Vagina (tissue), 2 donors: ENCODE measurements around the gene CFAP61. TPM values are rescaled to one million over a fixed set of nuclear protein-coding genes. Genes with fewer than 3 reads are reported as not detected.

Experiments
- DNase-seq, 2 donors: peaks; one replicate each; pipeline ENCODE4 v3.0.0-alpha.2; 2017; ENCODE audit errors: extremely low spot score in 2 of 2
- H3K27ac ChIP-seq: fragments of 200-600 bp; sonication (generic); one replicate; pipeline ENCODE4 v1.5.1; 2019
- H3K27me3 ChIP-seq: fragments of 200-600 bp; sonication (generic); one replicate; pipeline ENCODE4 v1.5.1; 2019
- H3K36me3 ChIP-seq, 2 donors: fragments of 200-600 bp; sonication (generic); one replicate each; pipeline ENCODE4 v1.5.1; 2017 to 2019
- H3K4me1 ChIP-seq: fragments of 200-600 bp; sonication (generic); one replicate; pipeline ENCODE4 v1.5.1; 2019
- H3K4me3 ChIP-seq, 2 donors: fragments of 200-600 bp; sonication (generic); 1 replicate in 1 of 2; 2 replicates in 1 of 2; pipeline ENCODE4 v1.5.1; 2016 to 2019
- H3K9me3 ChIP-seq: fragments of 200-600 bp; sonication (generic); one replicate; pipeline ENCODE4 v1.5.1; 2019
- POLR2A ChIP-seq, 2 donors: fragments of 450-650 bp; IDR thresholded peaks; one replicate each; pipeline ENCODE4 v1.6.1; 2017; ENCODE audit warnings: antibody characterized with exemption in 2 of 2, mild to moderate bottlenecking in 2 of 2, moderate library complexity in 2 of 2
- POLR2AphosphoS5 ChIP-seq, 2 donors: sonication (generic); formaldehyde crosslinking; IDR thresholded peaks; one replicate each; pipeline ENCODE4 v1.9.0; 2017; ENCODE audit warnings: antibody characterized with exemption in 2 of 2, mild to moderate bottlenecking in 2 of 2, low read depth in 1 of 2; ENCODE audit not compliant: insufficient read depth in 1 of 2
- intact Hi-C: fragments of 100-400 bp; cut with DNase I; formaldehyde crosslinking; loops from one replicate; pipeline ENCODE4 v1.15.1; 2023
- total RNA-seq: library from RNA; depleted of rRNA; stranded (reverse); fragments of >200 nt; gene quantifications from one replicate; pipeline ENCODE4 v1.2.3, GENCODE V29; 2016
- TF ChIP-seq, protein P1 (sequence below), 3 experiments: fragments of 450-650 bp in 2 of 3; fragments of 200-600 bp in 1 of 3; sonication (generic) in 1 of 3; IDR thresholded peaks; one replicate each; pipeline ENCODE4 v1.5.1; 2017 to 2019; ENCODE audit warnings: antibody characterized with exemption in 3 of 3, mild to moderate bottlenecking in 2 of 3, moderate library complexity in 2 of 3

Gene CFAP61
- total RNA-seq, 1 donor from 2014 or later = 1.5 TPM

GRCh38 chr20:20253039-20253743 lies 200.9 kb downstream of the CFAP61 start:
- Histone ChIP-seq H3K27me3 (no peaks in the 10 kb centered on the region), H3K4me1 (no peaks in the 10 kb centered on the region), H3K9me3 (no peaks in the 10 kb centered on the region), H3K27ac (no peak overlapping the region), H3K36me3 (no peaks in the 10 kb centered on the region), H3K4me3 (no peak overlapping the region)
- intact Hi-C loops = no loop called here
- TF ChIP-seq POLR2AphosphoS5 (IDR thresholded peaks at IDR 0.05; ENCODE audit: insufficient read depth in 1 of 2, low read depth in 1 of 2) = no peak
- TF ChIP-seq POLR2A (IDR thresholded peaks at IDR 0.05) = no peak
- TF ChIP-seq, protein P1, sequence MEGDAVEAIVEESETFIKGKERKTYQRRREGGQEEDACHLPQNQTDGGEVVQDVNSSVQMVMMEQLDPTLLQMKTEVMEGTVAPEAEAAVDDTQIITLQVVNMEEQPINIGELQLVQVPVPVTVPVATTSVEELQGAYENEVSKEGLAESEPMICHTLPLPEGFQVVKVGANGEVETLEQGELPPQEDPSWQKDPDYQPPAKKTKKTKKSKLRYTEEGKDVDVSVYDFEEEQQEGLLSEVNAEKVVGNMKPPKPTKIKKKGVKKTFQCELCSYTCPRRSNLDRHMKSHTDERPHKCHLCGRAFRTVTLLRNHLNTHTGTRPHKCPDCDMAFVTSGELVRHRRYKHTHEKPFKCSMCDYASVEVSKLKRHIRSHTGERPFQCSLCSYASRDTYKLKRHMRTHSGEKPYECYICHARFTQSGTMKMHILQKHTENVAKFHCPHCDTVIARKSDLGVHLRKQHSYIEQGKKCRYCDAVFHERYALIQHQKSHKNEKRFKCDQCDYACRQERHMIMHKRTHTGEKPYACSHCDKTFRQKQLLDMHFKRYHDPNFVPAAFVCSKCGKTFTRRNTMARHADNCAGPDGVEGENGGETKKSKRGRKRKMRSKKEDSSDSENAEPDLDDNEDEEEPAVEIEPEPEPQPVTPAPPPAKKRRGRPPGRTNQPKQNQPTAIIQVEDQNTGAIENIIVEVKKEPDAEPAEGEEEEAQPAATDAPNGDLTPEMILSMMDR (IDR thresholded peaks at IDR 0.05) = no peak
- no peak for DNase-seq

DNA sequence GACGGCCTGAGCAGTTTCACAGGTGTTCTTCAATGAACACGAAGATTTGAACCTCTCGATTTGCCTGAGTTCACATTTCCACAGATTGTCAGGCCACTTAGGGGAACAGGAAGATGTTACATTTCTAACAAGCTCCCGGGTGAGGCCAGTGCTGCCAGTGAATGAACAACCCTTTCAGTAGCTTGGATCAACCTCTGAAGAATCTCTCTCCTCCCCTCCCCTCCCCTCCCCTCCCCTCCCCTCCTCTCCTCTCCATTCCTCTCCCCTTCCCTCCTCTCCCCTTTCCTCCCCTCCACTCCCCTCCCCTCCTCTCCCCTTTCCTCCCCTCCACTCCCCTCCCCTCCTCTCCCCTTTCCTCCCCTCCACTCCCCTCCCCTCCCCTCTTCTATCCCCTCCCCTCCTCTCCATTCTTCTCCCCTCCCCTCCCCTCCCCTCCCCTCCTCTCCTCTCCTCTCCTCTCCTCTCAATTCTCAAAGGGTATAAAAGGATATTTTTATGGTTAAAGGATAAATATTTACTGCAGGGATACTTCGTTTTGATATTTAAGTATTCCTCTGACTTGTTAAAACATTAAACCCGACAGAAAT lies 201.5 kb downstream of the CFAP61 start:
- TF ChIP-seq POLR2AphosphoS5 (IDR thresholded peaks at IDR 0.05; ENCODE audit: insufficient read depth in 1 of 2, low read depth in 1 of 2) (no peak), POLR2A (IDR thresholded peaks at IDR 0.05) (no peak)
- TF ChIP-seq, protein P1 (IDR thresholded peaks at IDR 0.05) = no peak
- Histone ChIP-seq H3K4me1 (no peaks in the 10 kb centered on the region), H3K4me3 (no peak overlapping the region), H3K27me3 (no peaks in the 10 kb centered on the region), H3K36me3 (no peaks in the 10 kb centered on the region), H3K27ac (no peak overlapping the region), H3K9me3 (no peaks in the 10 kb centered on the region)
- DNase-seq = no peak
- intact Hi-C loops = no loop called here

- DNase-seq = no peak
- Histone ChIP-seq H3K27ac (no peak overlapping the region), H3K9me3 (no peaks in the 10 kb centered on the region), H3K36me3 (no peaks in the 10 kb centered on the region), H3K4me1 (no peaks in the 10 kb centered on the region), H3K4me3 (no peak overlapping the region), H3K27me3 (no peaks in the 10 kb centered on the region)
- intact Hi-C loops = no loop called here
- TF ChIP-seq, protein P1 (IDR thresholded peaks at IDR 0.05) = no peak
- TF ChIP-seq POLR2A (IDR thresholded peaks at IDR 0.05) = no peak
- no peak for TF ChIP-seq POLR2AphosphoS5 (IDR thresholded peaks at IDR 0.05; ENCODE audit: insufficient read depth in 1 of 2, low read depth in 1 of 2)
Measured at GRCh38 chr20:20255099-20255498, 202.8 kb downstream of the CFAP61 start.

DNA sequence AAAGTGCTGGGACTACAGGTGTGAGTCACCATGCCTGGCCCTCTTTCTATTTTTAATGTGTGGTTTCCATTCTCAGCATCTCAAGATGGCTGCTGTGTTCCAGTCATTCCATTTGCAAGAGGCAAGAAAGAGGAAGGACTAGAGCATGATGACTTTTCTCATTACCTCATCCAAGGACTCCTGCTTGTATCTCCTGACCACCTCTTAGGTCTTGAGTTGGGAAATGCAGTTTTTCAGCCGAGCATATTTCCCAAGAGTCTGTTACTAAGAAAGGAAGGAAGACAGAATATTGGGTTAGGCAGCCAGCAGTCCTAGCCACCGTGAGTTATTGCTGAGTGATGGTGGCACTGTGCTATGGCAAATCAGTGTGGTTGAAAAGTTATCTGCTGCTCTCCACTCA lies 207.2 kb downstream of the CFAP61 start:
- Histone ChIP-seq H3K36me3 (no peaks in the 10 kb centered on the region), H3K27me3 (no peaks in the 10 kb centered on the region), H3K4me1 (no peaks in the 10 kb centered on the region), H3K9me3 (no peaks in the 10 kb centered on the region), H3K4me3 (no peak overlapping the region), H3K27ac (no peak overlapping the region)
- no peak for TF ChIP-seq POLR2AphosphoS5 (IDR thresholded peaks at IDR 0.05; ENCODE audit: insufficient read depth in 1 of 2, low read depth in 1 of 2)
- TF ChIP-seq, protein P1 (IDR thresholded peaks at IDR 0.05) = no peak
- no peak for TF ChIP-seq POLR2A (IDR thresholded peaks at IDR 0.05)
- DNase-seq = no peak
- intact Hi-C loops = no loop called here

- Histone ChIP-seq H3K4me1 (no peaks in the 10 kb centered on the region), H3K4me3 (no peak overlapping the region), H3K9me3 (no peaks in the 10 kb centered on the region), H3K27ac (no peak overlapping the region), H3K27me3 (no peaks in the 10 kb centered on the region), H3K36me3 (no peaks in the 10 kb centered on the region)
- intact Hi-C loops = no loop called here
- DNase-seq = no peak
- no peak for TF ChIP-seq POLR2AphosphoS5 (IDR thresholded peaks at IDR 0.05; ENCODE audit: insufficient read depth in 1 of 2, low read depth in 1 of 2)
- TF ChIP-seq, protein P1 (IDR thresholded peaks at IDR 0.05) = no peak
- TF ChIP-seq POLR2A (IDR thresholded peaks at IDR 0.05) = no peak
Measured at GRCh38 chr20:20261159-20261558, 208.8 kb downstream of the CFAP61 start.
